Neuronal stem cell (in vitro differentiated cells): ENCODE measurements around the gene RHOF.

ENCODE experiments used
- DNase-seq: peaks from one replicate; pipeline ENCODE4 v3.0.0-alpha.2; 2013; ENCODE audit warnings: low spot score
- H2AFZ ChIP-seq: one replicate; pipeline ENCODE4 v1.6.1; 2013; ENCODE audit warnings: mild to moderate bottlenecking, low read length, inconsistent platforms
- H2AK5ac ChIP-seq: 2 replicates; pipeline ENCODE4 v1.6.1; 2013; ENCODE audit warnings: low read depth, mild to moderate bottlenecking, inconsistent platforms, low read length, moderate library complexity, mixed read lengths
- H2BK120ac ChIP-seq: 2 replicates; pipeline ENCODE4 v1.6.1; 2013; ENCODE audit warnings: low read depth, mild to moderate bottlenecking, inconsistent platforms, low read length, moderate library complexity, mixed read lengths
- H2BK12ac ChIP-seq: one replicate; pipeline ENCODE4 v1.6.1; 2013; ENCODE audit warnings: low read length, inconsistent platforms
- H2BK15ac ChIP-seq: 2 replicates; pipeline ENCODE4 v1.6.1; 2013; ENCODE audit warnings: mild to moderate bottlenecking, low read length, inconsistent platforms, mixed read lengths
- H2BK5ac ChIP-seq: one replicate; pipeline ENCODE4 v1.6.1; 2013; ENCODE audit warnings: inconsistent platforms, mild to moderate bottlenecking, low read length, moderate library complexity
- H3K14ac ChIP-seq: one replicate; pipeline ENCODE4 v1.6.1; 2013; ENCODE audit warnings: low read length, inconsistent platforms
- H3K18ac ChIP-seq: 2 replicates; pipeline ENCODE4 v1.6.1; 2013; ENCODE audit warnings: low read length, inconsistent platforms
- H3K23ac ChIP-seq: 2 replicates; pipeline ENCODE4 v1.6.1; 2013; ENCODE audit warnings: low read depth, mild to moderate bottlenecking, mixed read lengths, low read length, inconsistent platforms; ENCODE audit not compliant: poor library complexity
- H3K27ac ChIP-seq: replicated peaks from 3 replicates; pipeline ENCODE4 v1.5.1; 2013; ENCODE audit warnings: low read length, inconsistent platforms
- H3K27me3 ChIP-seq, 3 experiments: 2 replicates each; pipeline ENCODE4 v1.6.1; 2013; ENCODE audit warnings: low read length in 3 of 3, mild to moderate bottlenecking in 2 of 3, inconsistent platforms in 1 of 3, low read depth in 1 of 3, mixed read lengths in 1 of 3, moderate library complexity in 1 of 3; ENCODE audit not compliant: control insufficient read depth in 3 of 3, insufficient read depth in 3 of 3
- H3K36me3 ChIP-seq, 2 donors: replicated peaks in 1 of 2; 2 replicates each; pipeline ENCODE4 v1.6.1; 2013; ENCODE audit warnings: low read length in 2 of 2; ENCODE audit not compliant: control insufficient read depth in 2 of 2, insufficient read depth in 2 of 2
- H3K4ac ChIP-seq: 2 replicates; pipeline ENCODE4 v1.6.1; 2013; ENCODE audit warnings: inconsistent platforms, mild to moderate bottlenecking, low read length, moderate library complexity
- H3K4me1 ChIP-seq, 2 donors: 1 replicate in 1 of 2; 2 replicates in 1 of 2; pipeline ENCODE4 v1.6.1; 2013; ENCODE audit warnings: low read length in 2 of 2, low read depth in 1 of 2; ENCODE audit not compliant: control insufficient read depth in 2 of 2, insufficient read depth in 1 of 2
- H3K4me2 ChIP-seq: one replicate; pipeline ENCODE4 v1.6.1; 2013; ENCODE audit warnings: mild to moderate bottlenecking, low read length, inconsistent platforms; ENCODE audit not compliant: insufficient read depth, poor library complexity, severe bottlenecking
- H3K4me3 ChIP-seq, 2 donors: 2 replicates each; pipeline ENCODE4 v1.5.1; 2013; ENCODE audit warnings: low read length in 2 of 2, mild to moderate bottlenecking in 2 of 2, inconsistent platforms in 1 of 2, moderate library complexity in 1 of 2
- H3K79me1 ChIP-seq: one replicate; pipeline ENCODE4 v1.6.1; 2013; ENCODE audit warnings: low read depth, mild to moderate bottlenecking, inconsistent platforms, low read length, moderate library complexity
- H3K9ac ChIP-seq: one replicate; pipeline ENCODE4 v1.6.1; 2013; ENCODE audit warnings: mild to moderate bottlenecking, low read depth, low read length, inconsistent platforms; ENCODE audit not compliant: poor library complexity
- H3K9me3 ChIP-seq, 2 donors: replicated peaks in 1 of 2; 2 replicates each; pipeline versions ENCODE3 to v1.6.1; 2013; ENCODE audit warnings: low read length in 2 of 2, mild to moderate bottlenecking in 2 of 2, inconsistent platforms in 1 of 2, low read depth in 1 of 2, mixed read lengths in 1 of 2, moderate library complexity in 1 of 2; ENCODE audit not compliant: control insufficient read depth in 2 of 2, insufficient read depth in 1 of 2
- H4K8ac ChIP-seq: one replicate; pipeline ENCODE4 v1.6.1; 2013; ENCODE audit warnings: low read depth, mild to moderate bottlenecking, inconsistent platforms, low read length, moderate library complexity
- H4K91ac ChIP-seq: one replicate; pipeline ENCODE4 v1.6.1; 2013; ENCODE audit warnings: low read length, low read depth, mild to moderate bottlenecking, inconsistent platforms; ENCODE audit not compliant: poor library complexity
- WGBS, 2 donors: extraction: QIAGEN DNeasy Blood & Tissue Kit; methylation state at CpG; one replicate each; pipeline ENCODE4 v1.1.7; 2013; ENCODE audit warnings: missing lambda C conversion rate in 2 of 2, mixed read lengths in 1 of 2; ENCODE audit not compliant: insufficient read length in 2 of 2, insufficient replicate concordance in 1 of 2; ENCODE audit errors: extremely low coverage in 2 of 2; 5-methylcytosine and 5-hydroxymethylcytosine counted together

Gene RHOF

DNA sequence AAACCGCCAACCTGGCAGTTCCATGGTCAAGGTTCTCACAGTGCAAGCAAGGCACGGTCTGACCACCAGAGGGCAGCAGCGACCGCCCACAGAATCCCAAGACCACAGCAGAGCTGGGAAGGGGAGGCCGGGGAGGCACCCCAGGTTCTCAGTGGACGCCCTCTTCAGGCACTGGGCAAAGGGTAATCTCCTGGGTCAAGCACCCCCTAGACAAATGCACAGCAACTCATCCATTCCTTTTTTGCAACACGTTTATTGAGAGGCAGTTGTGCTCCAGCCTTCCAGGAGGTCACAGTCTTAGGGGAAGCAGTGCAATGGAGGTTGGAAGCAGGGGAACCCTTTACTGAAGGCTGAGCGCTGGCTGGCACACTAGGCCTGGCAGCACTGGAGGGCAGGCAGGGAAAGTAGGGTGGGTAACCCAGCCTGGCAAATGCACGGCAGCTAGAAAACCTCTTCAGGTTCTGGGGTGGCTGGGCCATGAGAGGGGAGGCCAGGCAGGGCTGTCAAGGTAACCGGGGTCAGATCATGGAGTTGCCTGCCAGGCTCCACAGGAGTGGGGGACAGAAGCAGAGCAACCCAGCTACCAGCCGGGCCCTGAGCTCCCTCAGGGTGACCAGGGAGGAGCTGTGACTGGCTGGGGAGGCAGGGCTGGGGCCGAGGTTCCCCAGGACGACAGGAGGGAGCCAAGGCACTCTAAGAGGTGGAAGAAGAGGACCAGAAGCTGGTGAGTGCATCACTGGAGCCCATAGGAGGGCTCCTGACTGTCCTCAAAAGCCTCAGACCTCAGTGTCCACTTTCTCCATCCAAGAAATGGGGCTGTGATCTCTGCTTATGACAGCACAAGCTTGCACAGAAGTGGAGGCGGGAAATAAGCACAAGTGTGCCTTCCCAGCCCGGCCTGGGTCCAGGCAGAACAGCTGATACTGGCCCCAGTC is 1.8 kb upstream of the RHOF start:
- H4K91ac ChIP-seq, result no peak overlapping the region
- no peak overlapping the region for H2BK12ac ChIP-seq
- H2AK5ac ChIP-seq, result no peak overlapping the region
- H3K18ac ChIP-seq, result no peak overlapping the region
- H3K4me2 ChIP-seq, result no peak overlapping the region
- no peak overlapping the region for H4K8ac ChIP-seq
- H3K4ac ChIP-seq, result no peak overlapping the region
- peaks cover 0 to 19% (median 2%) of the 10 kb centered on the region in 3 experiments for H3K27me3 ChIP-seq
- H3K4me1 ChIP-seq, result peaks cover 25 to 30% of the 10 kb centered on the region in 2 donors
- H3K79me1 ChIP-seq, result peaks cover 14% of the 10 kb centered on the region
- H3K23ac ChIP-seq, result peak overlapping the region; percentile 76
- WGBS, 2 donors, result no CpG with 5 or more reads among the region's 15 CpGs
- no peak overlapping the region for H2BK15ac ChIP-seq
- H2AFZ ChIP-seq, result no peak overlapping the region
- H3K9me3 ChIP-seq, result no peaks in the 10 kb centered on the region
- DNase-seq, result peak; percentile 82
- peaks cover 19 to 44% of the 10 kb centered on the region in 2 donors for H3K36me3 ChIP-seq
- no peak overlapping the region for H3K9ac ChIP-seq
- no peak overlapping the region for H2BK5ac ChIP-seq
- H2BK120ac ChIP-seq, result no peak overlapping the region
- no peak overlapping the region for H3K4me3 ChIP-seq
- H3K27ac ChIP-seq, result no peak overlapping the region
- no peak overlapping the region for H3K14ac ChIP-seq

- Histone ChIP-seq H3K18ac (peak overlapping the region; percentile 4), H2AK5ac (no peak overlapping the region), H3K23ac (peak overlapping the region; percentile 76), H3K4ac (no peak overlapping the region), H3K4me2 (peak overlapping the region; percentile 14), H3K36me3 (peaks cover 19 to 44% of the 10 kb centered on the region in 2 donors), H2BK15ac (no peak overlapping the region), H2BK120ac (no peak overlapping the region), H2AFZ (no peak overlapping the region), H3K14ac (no peak overlapping the region), H3K4me3 (no peak overlapping the region), H4K91ac (no peak overlapping the region), H3K9ac (no peak overlapping the region), H3K4me1 (peaks cover 28 to 30% of the 10 kb centered on the region in 2 donors), H3K79me1 (peaks cover 13% of the 10 kb centered on the region), H3K9me3 (no peaks in the 10 kb centered on the region), H3K27me3 (peaks cover 0 to 19% (median 2%) of the 10 kb centered on the region in 3 experiments), H4K8ac (no peak overlapping the region), H2BK12ac (no peak overlapping the region), H3K27ac (no peak overlapping the region), H2BK5ac (no peak overlapping the region)
- WGBS, 2 donors, result no CpG with 5 or more reads among the region's 13 CpGs
- DNase-seq, result no peak
These were observed 1.1 kb upstream of the RHOF start for GRCh38 chr12:121794534-121795033.

DNA sequence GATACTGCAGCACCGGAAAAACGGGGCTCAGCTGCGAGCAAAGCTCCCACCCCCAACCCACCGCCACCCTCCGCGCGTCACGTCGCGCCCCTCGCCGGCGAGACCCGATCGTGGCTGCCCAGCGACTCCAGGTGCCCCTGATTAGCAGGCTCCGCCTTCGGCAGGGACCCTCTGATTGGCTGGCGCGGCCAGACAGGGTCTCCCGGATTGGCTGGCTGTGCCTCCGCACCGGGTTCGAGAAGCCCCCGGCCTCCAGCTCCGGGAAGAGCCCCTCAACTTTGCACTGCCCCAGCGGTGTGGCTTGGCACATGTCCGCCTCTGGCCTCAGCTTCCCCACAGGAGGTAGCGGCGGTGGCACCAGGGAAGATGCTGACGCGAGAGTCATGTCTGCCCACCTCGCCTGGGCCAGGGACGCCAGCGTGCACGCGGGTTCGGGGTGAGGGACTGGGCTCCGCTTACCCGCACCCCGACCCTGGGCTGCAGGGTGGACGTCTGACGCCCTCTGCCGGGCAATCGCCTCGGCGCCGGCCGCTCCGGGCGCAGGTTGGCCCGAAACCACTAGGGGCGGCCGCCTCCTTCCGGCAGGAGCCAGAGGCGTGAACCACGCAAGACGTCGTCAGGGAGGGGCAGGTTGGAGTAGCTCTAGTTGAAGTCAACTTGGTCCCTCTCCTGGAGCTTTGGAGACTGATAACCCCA is 498 bp upstream of the RHOF start:
- peaks cover 18 to 39% of the 10 kb centered on the region in 2 donors for H3K36me3 ChIP-seq
- H3K9ac ChIP-seq, result peak overlapping the region; percentile 75
- H2AFZ ChIP-seq, result no peak overlapping the region
- H3K18ac ChIP-seq, result peak overlapping the region; percentile 77
- H3K27me3 ChIP-seq, result peaks cover 0 to 19% (median 2%) of the 10 kb centered on the region in 3 experiments
- peak overlapping the region; percentile 48 for H2AK5ac ChIP-seq
- H2BK5ac ChIP-seq, result no peak overlapping the region
- peak overlapping the region; percentile 26 for H3K23ac ChIP-seq
- peaks cover 23 to 26% of the 10 kb centered on the region in 2 donors for H3K4me1 ChIP-seq
- no peak overlapping the region for H2BK15ac ChIP-seq
- DNase-seq, result peak; percentile 89
- H4K91ac ChIP-seq, result no peak overlapping the region
- no peak overlapping the region for H2BK12ac ChIP-seq
- H3K4ac ChIP-seq, result no peak overlapping the region
- H3K27ac ChIP-seq, result no peak overlapping the region
- H2BK120ac ChIP-seq, result no peak overlapping the region
- no CpG with 5 or more reads among the region's 59 CpGs for WGBS, 2 donors
- H3K4me3 ChIP-seq, result peak overlapping the region in 1 of 2 donors; percentile 82
- no peak overlapping the region for H4K8ac ChIP-seq
- H3K14ac ChIP-seq, result no peak overlapping the region
- H3K4me2 ChIP-seq, result peak overlapping the region; percentile 95
- H3K79me1 ChIP-seq, result peaks cover 10% of the 10 kb centered on the region
- no peaks in the 10 kb centered on the region for H3K9me3 ChIP-seq
